HG03469 (cell line): ENCODE measurements around the gene COX7A1.

Experiments
- ATAC-seq: cut with Tn5 transposase; IDR thresholded peaks from one replicate; pipeline ENCODE4 v1.9.1; 2021; ENCODE audit warnings: mild to moderate bottlenecking, moderate library complexity, moderate number of reproducible peaks; ENCODE audit not compliant: unreplicated experiment

Gene COX7A1

DNA sequence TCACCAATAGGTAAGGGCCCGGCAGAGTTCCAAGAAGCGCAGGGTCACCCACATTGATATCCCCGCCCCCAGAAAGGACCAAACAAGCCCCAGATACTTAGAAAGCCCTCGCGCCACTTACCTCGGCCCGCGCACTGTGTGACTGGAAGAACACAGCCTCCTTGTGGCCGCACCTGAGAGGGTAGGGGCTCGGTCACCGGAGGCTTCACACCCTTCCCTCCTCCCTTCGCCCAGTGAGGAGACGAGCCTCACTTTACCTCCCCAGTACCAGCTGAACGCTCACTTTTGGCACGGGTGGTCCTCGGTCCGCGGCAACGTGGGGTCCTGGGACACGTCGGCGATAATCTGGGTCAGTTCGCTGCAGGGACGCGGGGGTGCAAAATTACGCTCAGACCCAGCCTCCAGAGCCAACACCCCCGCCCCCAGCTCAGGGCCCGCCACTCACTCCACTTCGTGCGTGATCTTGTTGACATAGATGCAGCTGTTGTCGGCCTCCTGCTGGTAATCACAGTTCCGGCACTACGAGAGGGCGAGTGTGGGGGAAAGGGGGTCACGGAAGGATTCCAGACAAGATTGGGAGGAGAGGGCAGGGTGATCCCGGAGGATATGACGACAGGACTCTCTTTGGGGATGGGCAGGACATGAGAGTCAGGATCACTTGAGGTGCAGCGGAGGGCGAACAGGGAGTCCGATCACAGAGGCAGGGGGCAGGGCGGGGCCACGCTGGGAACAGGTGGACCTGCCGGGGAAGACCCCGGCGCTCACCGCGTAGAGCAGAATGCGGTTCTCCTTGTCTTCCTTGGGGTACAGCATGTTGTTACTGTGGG lies 38.1 kb downstream of the COX7A1 start:
- ATAC-seq = no peak

DNA sequence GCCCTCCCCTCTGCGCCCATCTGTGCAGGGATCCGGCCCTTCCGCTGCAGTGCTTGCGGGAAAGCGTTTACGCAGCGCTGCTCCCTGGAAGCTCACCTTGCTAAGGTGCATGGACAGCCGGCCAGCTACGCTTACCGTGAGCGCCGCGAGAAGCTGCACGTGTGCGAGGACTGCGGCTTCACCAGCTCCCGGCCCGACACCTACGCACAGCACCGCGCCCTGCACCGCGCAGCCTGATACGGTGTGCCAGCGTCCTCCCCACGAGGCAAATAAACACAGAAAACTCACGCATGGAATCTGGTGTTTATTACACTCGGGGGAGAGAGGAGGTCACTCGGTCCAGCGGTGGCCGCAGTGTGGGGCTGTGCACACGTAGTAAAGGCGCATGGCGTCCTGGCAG lies 38.8 kb downstream of the COX7A1 start:
- ATAC-seq = no peak

DNA sequence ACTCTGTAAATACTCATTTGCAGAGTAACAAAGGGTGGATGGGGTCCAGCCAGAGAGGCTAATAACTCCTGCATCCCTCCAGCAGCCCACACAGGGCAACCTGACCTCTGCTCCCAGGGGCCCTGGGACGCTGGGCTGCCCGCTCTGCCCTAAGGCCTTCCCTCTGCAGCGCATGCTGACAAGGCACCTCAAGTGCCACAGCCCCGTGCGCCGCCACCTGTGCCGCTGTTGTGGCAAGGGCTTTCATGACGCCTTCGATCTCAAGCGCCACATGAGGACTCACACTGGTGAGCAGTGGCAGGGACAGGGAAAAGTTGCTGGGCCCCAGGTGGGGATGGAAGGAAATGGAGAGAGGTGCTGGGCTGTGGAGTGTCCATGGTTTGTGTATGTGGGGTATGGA lies 39.6 kb downstream of the COX7A1 start:
- ATAC-seq = no peak

- no peak for ATAC-seq
Observed at GRCh38 chr19:36111200-36111539, 41.1 kb downstream of the COX7A1 start.

GRCh38 chr19:36110487-36111199 lies 41.6 kb downstream of the COX7A1 start, which contains the start of gene OVOL3:
Gene OVOL3, plus strand, starts transcription at chr19:36111143. Its CDS starts 60 bp downstream, at chr19:36111203.
- ATAC-seq = no peak

DNA sequence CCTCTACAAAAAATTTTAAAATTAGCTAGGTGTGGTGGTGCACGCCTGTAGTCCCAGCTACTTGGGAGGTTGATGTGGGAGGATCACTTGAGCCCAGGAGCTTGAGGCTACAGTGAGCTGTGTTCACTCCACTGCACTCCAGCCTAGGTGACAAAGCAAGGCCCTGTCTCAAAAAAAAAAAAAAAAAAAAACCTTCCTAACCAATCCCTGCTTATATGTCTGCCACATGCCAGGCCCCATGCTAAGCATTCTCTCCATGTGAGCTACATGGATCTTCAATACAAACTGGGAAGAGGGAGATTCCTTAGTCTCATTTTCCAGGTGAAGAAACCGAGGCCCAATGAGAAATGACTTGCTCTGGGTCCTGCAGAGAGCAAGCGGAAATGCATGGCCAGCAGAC lies 43.6 kb downstream of the COX7A1 start:
- ATAC-seq = no peak

DNA sequence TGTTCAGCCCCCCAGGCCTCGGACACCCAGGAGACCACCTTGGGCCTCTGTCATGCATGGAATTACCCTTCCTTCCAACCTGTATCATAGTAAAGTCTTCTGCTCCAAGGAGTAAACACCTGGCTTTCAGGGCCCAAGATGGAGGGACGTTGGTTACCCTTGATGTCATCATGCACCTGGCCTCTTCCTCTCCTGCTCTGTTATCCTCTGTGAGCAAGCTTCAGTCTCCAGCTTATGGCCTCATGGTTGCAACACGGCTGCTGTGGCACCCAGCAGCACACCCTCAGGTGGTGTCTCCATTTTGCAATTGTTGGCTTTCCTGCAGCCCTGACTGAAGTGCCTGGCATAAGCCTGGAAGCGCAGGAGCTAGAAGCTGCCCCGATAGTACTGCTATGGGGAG lies 45.3 kb downstream of the COX7A1 start:
- ATAC-seq = no peak

DNA sequence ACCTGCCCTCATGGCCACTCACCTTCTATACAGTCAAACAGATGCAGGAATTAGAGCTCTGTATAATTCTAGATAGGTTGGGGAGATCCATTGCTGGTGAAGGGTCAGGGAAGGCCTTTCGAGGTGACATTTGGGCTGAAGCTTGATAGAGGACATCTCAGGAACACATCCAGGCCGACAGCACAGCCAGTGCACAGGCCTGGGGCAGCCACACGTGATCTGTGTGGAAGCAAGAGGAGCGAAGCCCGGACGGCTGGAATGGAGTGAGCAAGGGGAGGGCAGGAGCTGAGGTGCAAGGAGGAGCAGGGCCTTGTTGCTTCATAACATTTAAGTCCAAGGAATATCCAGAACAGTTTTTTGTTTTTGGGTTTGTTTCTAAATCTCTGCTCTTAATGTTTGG lies 45.8 kb downstream of the COX7A1 start:
- ATAC-seq = no peak

DNA sequence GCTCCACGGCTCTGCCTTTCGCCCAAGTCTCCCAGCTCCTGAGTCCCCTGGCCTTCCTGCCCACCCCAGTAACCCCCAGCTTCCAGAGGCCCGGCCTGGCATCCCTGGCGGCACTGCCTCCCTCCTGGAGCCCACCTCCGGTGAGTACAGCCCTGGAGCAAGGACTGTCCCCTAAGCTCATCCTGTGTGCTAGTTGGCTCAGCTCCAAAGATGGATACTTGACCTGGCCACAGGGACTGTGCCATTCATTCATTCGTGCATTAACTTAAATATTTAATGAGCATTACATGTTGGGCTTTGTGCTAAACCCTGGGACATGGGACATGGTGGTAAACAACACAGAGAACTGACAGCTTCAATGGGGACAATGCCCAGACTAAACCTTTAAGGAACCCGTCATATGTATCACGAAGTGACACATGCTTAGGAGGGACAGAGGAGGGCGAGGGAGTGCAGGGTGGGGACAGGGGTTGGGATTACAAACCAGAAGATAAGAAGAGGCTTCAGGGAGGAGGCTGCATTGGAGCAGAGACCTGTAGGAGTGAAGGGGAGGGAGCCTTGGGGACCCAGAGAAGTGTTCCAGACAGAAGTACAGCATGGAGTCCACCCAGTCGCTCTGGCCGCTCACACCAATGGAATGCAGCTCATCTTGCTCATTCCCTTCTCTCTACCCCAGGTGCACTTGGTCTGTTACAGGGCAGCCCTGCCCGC lies 48.2 kb downstream of the COX7A1 start:
- no peak for ATAC-seq

DNA sequence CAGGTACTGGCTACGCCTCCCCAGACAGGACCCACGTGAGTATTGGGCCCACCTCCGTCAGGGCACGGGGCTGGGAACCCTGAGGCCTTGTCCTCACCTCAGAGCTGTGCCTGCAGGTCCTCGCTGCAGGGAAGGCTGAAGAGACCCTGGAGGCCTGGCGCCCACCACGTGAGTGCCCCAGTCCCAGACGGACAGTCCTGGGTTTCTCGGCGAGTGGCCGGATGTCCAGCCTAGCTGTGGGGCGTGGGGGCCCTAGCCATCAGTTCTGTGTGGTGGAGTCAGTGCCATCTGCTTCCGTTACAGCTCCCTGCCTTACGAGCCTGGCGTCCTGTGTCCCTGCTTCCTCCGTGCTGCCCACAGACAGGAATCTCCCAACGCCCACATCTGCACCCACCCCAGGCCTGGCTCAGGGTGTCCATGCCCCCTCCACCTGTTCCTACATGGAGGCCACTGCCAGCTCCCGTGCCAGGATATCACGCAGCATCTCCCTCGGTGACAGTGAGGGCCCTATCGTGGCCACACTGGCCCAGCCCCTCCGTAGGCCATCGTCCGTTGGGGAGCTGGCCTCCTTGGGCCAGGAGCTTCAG lies 49.1 kb downstream of the COX7A1 start:
- no peak for ATAC-seq

GRCh38 chr19:36101550-36102327 lies 50.5 kb downstream of the COX7A1 start:
- ATAC-seq = no peak
